ENCODE results near the gene PEX7. TPM values are rescaled to one million over a fixed set of nuclear protein-coding genes. Genes with fewer than 3 reads are reported as not detected.

PEX7 gene
- total RNA-seq, 1 experiment from 2014 or later, result 6.4 TPM

- TF ChIP-seq CTCF (IDR thresholded peaks at IDR 0.05; ENCODE audit: insufficient read depth in 1 of 2, low read depth in 1 of 2, low read length in 1 of 2, severe bottlenecking in 1 of 2, unreplicated experiment in 1 of 2), result no peak
- H3K36me3 Mint-ChIP-seq (ENCODE audit: insufficient read depth, unreplicated experiment), result peaks cover 24% of the 10 kb centered on the region
- H3K4me1 Mint-ChIP-seq (ENCODE audit: low read depth, unreplicated experiment), result peaks cover 7% of the 10 kb centered on the region
- no peaks in the 10 kb centered on the region for H3K9me3 ChIP-seq
- POLR2A ChIA-PET, result interaction anchor here (0.6 to 1.3 kb wide), 2 partner anchors 9 to 20 kb away, joined by 3 to 8 read pairs; no protein-coding TSS in a partner anchor
- DNase-seq, result peak in 1 of 2 experiments; percentile 4
- H3K36me3 ChIP-seq (ENCODE audit: control insufficient read depth, insufficient read depth, low read length), result no peaks in the 10 kb centered on the region
- intact Hi-C loops (cut with micrococcal nuclease; ENCODE audit: unreplicated experiment), result no loop called here
- H3K27me3 ChIP-seq (replicated peaks; ENCODE audit: control insufficient read depth, insufficient read depth, low read length), result no peaks in the 10 kb centered on the region; the same call in 1 of the 2 replicates
- H3K4me3 Mint-ChIP-seq (ENCODE audit: unreplicated experiment), result peak overlapping the region; percentile 98
- H3K27ac Mint-ChIP-seq (ENCODE audit: unreplicated experiment), result peak overlapping the region; percentile 97
- H3K4me3 ChIP-seq (ENCODE audit: low read depth, low read length), result peak overlapping the region; percentile 56
- CTCF ChIA-PET, result interaction anchor here (0.6 to 1.4 kb wide), 3 partner anchors 30 to 173 kb away, joined by 3 to 13 read pairs (median 4); partner anchors contain the start of gene MAP3K5
- H3K4me1 ChIP-seq, result peaks cover 8% of the 10 kb centered on the region; the same call in 1 of the 2 replicates
- H3K27me3 Mint-ChIP-seq (ENCODE audit: insufficient read depth, unreplicated experiment), result peaks cover 4% of the 10 kb centered on the region
- no peaks in the 10 kb centered on the region for H3K9me3 Mint-ChIP-seq (ENCODE audit: unreplicated experiment)
- TSS peak; percentile 89 for BruUV-seq (replicated peaks)
Measured at GRCh38 chr6:136822046-136822375, 381 bp upstream of the PEX7 start.

- no peaks in the 10 kb centered on the region for H3K9me3 ChIP-seq
- Mint-ChIP-seq H3K27ac (ENCODE audit: unreplicated experiment) (peak overlapping the region; percentile 97), H3K9me3 (ENCODE audit: unreplicated experiment) (no peaks in the 10 kb centered on the region), H3K36me3 (ENCODE audit: insufficient read depth, unreplicated experiment) (peaks cover 30% of the 10 kb centered on the region), H3K4me1 (ENCODE audit: low read depth, unreplicated experiment) (peaks cover 7% of the 10 kb centered on the region), H3K4me3 (ENCODE audit: unreplicated experiment) (peak overlapping the region; percentile 98), H3K27me3 (ENCODE audit: insufficient read depth, unreplicated experiment) (peaks cover 3% of the 10 kb centered on the region)
- ChIA-PET POLR2A (interaction anchor here (0.5 kb wide), 1 partner anchor 144 kb away, joined by 4 read pairs; no protein-coding TSS in a partner anchor), CTCF (interaction anchor here (0.8 kb wide), 1 partner anchor 31 kb away, joined by 4 read pairs; the partner anchor contains the start of gene MAP3K5)
- intact Hi-C loops (cut with micrococcal nuclease; ENCODE audit: unreplicated experiment), result loop anchor here (1.0 kb wide), 1 partner anchor 179 kb away; no protein-coding TSS in a partner anchor
- no peak for TF ChIP-seq CTCF (IDR thresholded peaks at IDR 0.05; ENCODE audit: insufficient read depth in 1 of 2, low read depth in 1 of 2, low read length in 1 of 2, severe bottlenecking in 1 of 2, unreplicated experiment in 1 of 2)
- no peaks in the 10 kb centered on the region for H3K36me3 ChIP-seq (ENCODE audit: control insufficient read depth, insufficient read depth, low read length)
- H3K27me3 ChIP-seq (replicated peaks; ENCODE audit: control insufficient read depth, insufficient read depth, low read length), result no peaks in the 10 kb centered on the region; the same call in 1 of the 2 replicates
- peaks cover 8% of the 10 kb centered on the region; the same call in 1 of the 2 replicates for H3K4me1 ChIP-seq
- DNase-seq, result no peak
- H3K4me3 ChIP-seq (ENCODE audit: low read depth, low read length), result peak overlapping the region; percentile 56
- no TSS peak for BruUV-seq (replicated peaks)
Measured at GRCh38 chr6:136823128-136823660, 802 bp downstream of the PEX7 start.

GRCh38 chr6:136826216-136826615 lies 3.8 kb downstream of the PEX7 start:
- no peak for TF ChIP-seq CTCF (IDR thresholded peaks at IDR 0.05; ENCODE audit: insufficient read depth in 1 of 2, low read depth in 1 of 2, low read length in 1 of 2, severe bottlenecking in 1 of 2, unreplicated experiment in 1 of 2)
- no TSS peak for BruUV-seq (replicated peaks)
- DNase-seq, result no peak
- intact Hi-C loops (cut with micrococcal nuclease; ENCODE audit: unreplicated experiment), result no loop called here
- Histone ChIP-seq H3K27me3 (replicated peaks; ENCODE audit: control insufficient read depth, insufficient read depth, low read length) (no peaks in the 10 kb centered on the region), H3K36me3 (ENCODE audit: control insufficient read depth, insufficient read depth, low read length) (no peaks in the 10 kb centered on the region), H3K4me3 (ENCODE audit: low read depth, low read length) (no peak overlapping the region), H3K4me1 (peaks cover 8% of the 10 kb centered on the region; the same call in 1 of the 2 replicates), H3K9me3 (peaks cover 12% of the 10 kb centered on the region)
- no peaks in the 10 kb centered on the region for H3K27me3 Mint-ChIP-seq (ENCODE audit: insufficient read depth, unreplicated experiment)
- H3K9me3 Mint-ChIP-seq (ENCODE audit: unreplicated experiment), result no peaks in the 10 kb centered on the region
- ChIA-PET CTCF (no interaction called here), POLR2A (no interaction called here)
- no peak overlapping the region for H3K4me3 Mint-ChIP-seq (ENCODE audit: unreplicated experiment)
- peaks cover 5% of the 10 kb centered on the region for H3K4me1 Mint-ChIP-seq (ENCODE audit: low read depth, unreplicated experiment)
- peaks cover 40% of the 10 kb centered on the region for H3K36me3 Mint-ChIP-seq (ENCODE audit: insufficient read depth, unreplicated experiment)
- no peak overlapping the region for H3K27ac Mint-ChIP-seq (ENCODE audit: unreplicated experiment)
